Brain microvascular endothelial cell (primary cell): ENCODE measurements around the gene NACC2.

Experiments
- DNase-seq: peaks from one replicate; pipeline ENCODE4 v3.0.0-alpha.2; 2020
- H3K27ac ChIP-seq: fragments of 250-450 bp; sonication (Bioruptor Pico); 2 replicates; pipeline ENCODE4 v1.5.1; 2020; ENCODE audit warnings: mild to moderate bottlenecking, moderate library complexity
- H3K27me3 ChIP-seq: fragments of 250-450 bp; sonication (Bioruptor Pico); replicated peaks from 2 replicates; pipeline ENCODE4 v1.5.1; 2020; ENCODE audit warnings: mild to moderate bottlenecking
- H3K36me3 ChIP-seq: fragments of 250-450 bp; sonication (Bioruptor Pico); replicated peaks from 2 replicates; pipeline ENCODE4 v1.5.1; 2020; ENCODE audit warnings: mild to moderate bottlenecking
- H3K4me3 ChIP-seq: 2 replicates; pipeline ENCODE4 v1.5.1; 2011; ENCODE audit warnings: low read depth, mild to moderate bottlenecking, control low read depth, low read length, moderate library complexity
- CTCF ChIP-seq: IDR thresholded peaks from 2 replicates; pipeline ENCODE4 v1.5.1; 2011; ENCODE audit warnings: low read depth, mild to moderate bottlenecking, moderate library complexity, low read length, control low read depth, inconsistent platforms; ENCODE audit errors: missing control alignments
- in situ Hi-C: cut with HindIII; loops from 2 replicates; pipeline ENCODE4 v1.10.0; 2017; ENCODE audit warnings: low sequenced_read_pairs, low pct_ligation_motif_present

The NACC2 gene

GRCh38 chr9:136039488-136039887, 55.6 kb downstream of the NACC2 start:
- DNase-seq = no peak
- no peaks in the 10 kb centered on the region for H3K27me3 ChIP-seq
- no peaks in the 10 kb centered on the region for H3K36me3 ChIP-seq
- no peak overlapping the region for H3K4me3 ChIP-seq
- no peak for TF ChIP-seq CTCF
- in situ Hi-C loops = no loop called here
- H3K27ac ChIP-seq = no peak overlapping the region

GRCh38 chr9:136036848-136037247, 58.2 kb downstream of the NACC2 start:
- H3K27ac ChIP-seq = no peak overlapping the region
- H3K27me3 ChIP-seq = no peaks in the 10 kb centered on the region
- no peak for TF ChIP-seq CTCF
- H3K36me3 ChIP-seq = no peaks in the 10 kb centered on the region
- in situ Hi-C loops = no loop called here
- no peak for DNase-seq
- no peak overlapping the region for H3K4me3 ChIP-seq

GRCh38 chr9:136036050-136036449, 59.0 kb downstream of the NACC2 start:
- in situ Hi-C loops = no loop called here
- no peak overlapping the region for H3K4me3 ChIP-seq
- no peak for TF ChIP-seq CTCF
- no peaks in the 10 kb centered on the region for H3K36me3 ChIP-seq
- no peak overlapping the region for H3K27ac ChIP-seq
- no peak for DNase-seq
- H3K27me3 ChIP-seq = no peaks in the 10 kb centered on the region

GRCh38 chr9:136031741-136032730, 63.1 kb downstream of the NACC2 start:
- Histone ChIP-seq H3K27me3 (no peaks in the 10 kb centered on the region), H3K4me3 (no peak overlapping the region), H3K27ac (no peak overlapping the region), H3K36me3 (peaks cover 5% of the 10 kb centered on the region)
- in situ Hi-C loops = no loop called here
- no peak for TF ChIP-seq CTCF
- DNase-seq = no peak

- DNase-seq = no peak
- in situ Hi-C loops = no loop called here
- TF ChIP-seq CTCF = no peak
These were observed 64.0 kb downstream of the NACC2 start for GRCh38 chr9:136031094-136031493.

GRCh38 chr9:136029556-136029955, 65.5 kb downstream of the NACC2 start:
- H3K4me3 ChIP-seq = no peak overlapping the region
- H3K27me3 ChIP-seq = no peaks in the 10 kb centered on the region
- H3K27ac ChIP-seq = no peak overlapping the region
- H3K36me3 ChIP-seq = peaks cover 5% of the 10 kb centered on the region
- TF ChIP-seq CTCF = no peak
- DNase-seq = no peak
- in situ Hi-C loops = no loop called here

More at GRCh38 chr9:136031094-136031493, 64.0 kb downstream of the NACC2 start:
- peaks cover 5% of the 10 kb centered on the region for H3K36me3 ChIP-seq
- H3K27me3 ChIP-seq = no peaks in the 10 kb centered on the region
- H3K4me3 ChIP-seq = no peak overlapping the region
- H3K27ac ChIP-seq = no peak overlapping the region
